Natural killer cell (primary cell): ENCODE results near the gene APC. TPM values are rescaled to one million over a fixed set of nuclear protein-coding genes. Genes with fewer than 3 reads are reported as not detected.

ENCODE experiments used
- ATAC-seq, 3 donors: fragments of 150-1000 bp in 2 of 3; fragments of 200-7000 bp in 1 of 3; cut with Tn5 transposase; 1 replicate in 1 of 3; 2 replicates in 2 of 3; pipeline ENCODE4 v1.10.0; 2021; ENCODE audit warnings: mild to moderate bottlenecking in 2 of 3, moderate library complexity in 2 of 3
- DNase-seq, 2 donors: peaks; one replicate each; pipeline versions ENCODE4 v3.0.0 to v3.0.0-alpha.2; 2013 to 2021; ENCODE audit warnings: mixed read lengths in 1 of 2
- H3K27ac ChIP-seq: one replicate; pipeline ENCODE4 v1.5.1; 2013; ENCODE audit warnings: mild to moderate bottlenecking, low read length
- H3K27me3 ChIP-seq: one replicate; pipeline ENCODE4 v1.6.1; 2013; ENCODE audit warnings: low read length; ENCODE audit not compliant: control insufficient read depth, insufficient read depth
- H3K36me3 ChIP-seq: one replicate; pipeline ENCODE4 v1.6.1; 2013; ENCODE audit warnings: low read length; ENCODE audit not compliant: control insufficient read depth, insufficient read depth
- H3K4me1 ChIP-seq: one replicate; pipeline ENCODE4 v1.6.1; 2013; ENCODE audit warnings: low read length; ENCODE audit not compliant: control insufficient read depth, insufficient read depth
- H3K4me3 ChIP-seq: one replicate; pipeline ENCODE4 v1.5.1; 2013; ENCODE audit warnings: low read length
- H3K9me3 ChIP-seq: one replicate; pipeline ENCODE4 v1.6.1; 2013; ENCODE audit warnings: low read length; ENCODE audit not compliant: control insufficient read depth, insufficient read depth
- H3K27ac Mint-ChIP-seq, 2 donors: one replicate each; pipeline ENCODE4 v1.8.0; 2022; ENCODE audit warnings: mild to moderate bottlenecking in 2 of 2, mixed read lengths in 2 of 2, moderate library complexity in 1 of 2
- H3K27me3 Mint-ChIP-seq, 2 donors: one replicate each; pipeline ENCODE4 v1.8.0; 2022; ENCODE audit warnings: low read depth in 2 of 2, mixed read lengths in 2 of 2
- H3K36me3 Mint-ChIP-seq: one replicate; pipeline ENCODE4 v1.8.0; 2022; ENCODE audit warnings: mixed read lengths
- H3K4me1 Mint-ChIP-seq, 2 donors: one replicate each; pipeline ENCODE4 v1.8.0; 2022; ENCODE audit warnings: mixed read lengths in 2 of 2
- H3K4me3 Mint-ChIP-seq: one replicate; pipeline ENCODE4 v1.8.0; 2022; ENCODE audit warnings: mild to moderate bottlenecking, moderate library complexity, mixed read lengths
- H3K9me3 Mint-ChIP-seq, 2 donors: one replicate each; pipeline ENCODE4 v1.8.0; 2022; ENCODE audit warnings: mixed read lengths in 2 of 2
- WGBS: methylation state at CpG from one replicate; pipeline ENCODE4 v1.1.7; 2013; ENCODE audit warnings: missing lambda C conversion rate; ENCODE audit not compliant: insufficient coverage; 5-methylcytosine and 5-hydroxymethylcytosine counted together
- intact Hi-C: fragments of 100-400 bp; cut with micrococcal nuclease; formaldehyde crosslinking; loops from one replicate; pipeline ENCODE4 v1.14.2; 2022
- total RNA-seq, 4 donors: library from RNA; stranded (reverse); fragments of 120-200 nt in 1 of 4; gene quantifications; one replicate each; pipeline versions ENCODE4 v1.2.3 to v1.2.4, GENCODE V29; 2013 to 2022
- TF ChIP-seq, protein P1 (sequence below): fragments of 200-600 bp; IDR thresholded peaks from one replicate; pipeline ENCODE4 v1.8.0; 2022; ENCODE audit warnings: antibody characterized with exemption

Gene APC
- total RNA-seq, 3 donors from 2014 or later (not counting 1 experiment from before 2014, with no cell fraction given) = 40.1 to 52.3 (median 49.0) TPM

DNA sequence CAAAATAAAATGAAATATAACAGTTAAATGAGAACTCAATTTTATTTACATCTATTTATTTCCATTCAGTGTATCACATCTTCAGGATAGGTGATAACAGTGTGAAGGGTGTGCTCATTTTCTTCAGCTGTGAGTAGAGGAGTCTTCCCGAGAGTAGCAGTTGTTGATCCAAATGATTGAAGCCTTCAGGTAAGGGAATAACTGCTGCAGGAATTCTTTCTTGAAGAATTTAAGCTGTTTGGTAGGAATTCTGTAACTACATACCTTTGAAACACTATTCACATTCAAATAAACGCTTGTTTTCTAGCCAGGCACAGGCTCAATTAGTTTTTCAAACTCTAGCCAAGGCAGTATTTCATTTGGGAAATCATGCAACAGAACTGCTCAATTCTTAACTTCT lies 138.7 kb downstream of the APC start:
- H3K27ac ChIP-seq = no peak overlapping the region
- H3K4me1 Mint-ChIP-seq = peaks cover 19 to 21% of the 10 kb centered on the region in 2 donors
- H3K36me3 Mint-ChIP-seq = peaks cover 5% of the 10 kb centered on the region
- WGBS = 95% methylated on average over 2 of the region's 2 CpGs
- H3K4me1 ChIP-seq = peaks cover 3% of the 10 kb centered on the region
- H3K4me3 ChIP-seq = no peak overlapping the region
- H3K27ac Mint-ChIP-seq = no peak overlapping the region
- no peak overlapping the region for H3K4me3 Mint-ChIP-seq
- H3K9me3 ChIP-seq = no peaks in the 10 kb centered on the region
- no peaks in the 10 kb centered on the region for H3K27me3 ChIP-seq
- no peak for DNase-seq
- H3K27me3 Mint-ChIP-seq = no peaks in the 10 kb centered on the region
- H3K9me3 Mint-ChIP-seq = no peaks in the 10 kb centered on the region
- TF ChIP-seq, protein P1, sequence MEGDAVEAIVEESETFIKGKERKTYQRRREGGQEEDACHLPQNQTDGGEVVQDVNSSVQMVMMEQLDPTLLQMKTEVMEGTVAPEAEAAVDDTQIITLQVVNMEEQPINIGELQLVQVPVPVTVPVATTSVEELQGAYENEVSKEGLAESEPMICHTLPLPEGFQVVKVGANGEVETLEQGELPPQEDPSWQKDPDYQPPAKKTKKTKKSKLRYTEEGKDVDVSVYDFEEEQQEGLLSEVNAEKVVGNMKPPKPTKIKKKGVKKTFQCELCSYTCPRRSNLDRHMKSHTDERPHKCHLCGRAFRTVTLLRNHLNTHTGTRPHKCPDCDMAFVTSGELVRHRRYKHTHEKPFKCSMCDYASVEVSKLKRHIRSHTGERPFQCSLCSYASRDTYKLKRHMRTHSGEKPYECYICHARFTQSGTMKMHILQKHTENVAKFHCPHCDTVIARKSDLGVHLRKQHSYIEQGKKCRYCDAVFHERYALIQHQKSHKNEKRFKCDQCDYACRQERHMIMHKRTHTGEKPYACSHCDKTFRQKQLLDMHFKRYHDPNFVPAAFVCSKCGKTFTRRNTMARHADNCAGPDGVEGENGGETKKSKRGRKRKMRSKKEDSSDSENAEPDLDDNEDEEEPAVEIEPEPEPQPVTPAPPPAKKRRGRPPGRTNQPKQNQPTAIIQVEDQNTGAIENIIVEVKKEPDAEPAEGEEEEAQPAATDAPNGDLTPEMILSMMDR = no peak
- peaks cover 35% of the 10 kb centered on the region for H3K36me3 ChIP-seq
- no peak for ATAC-seq
- intact Hi-C loops = no loop called here

DNA sequence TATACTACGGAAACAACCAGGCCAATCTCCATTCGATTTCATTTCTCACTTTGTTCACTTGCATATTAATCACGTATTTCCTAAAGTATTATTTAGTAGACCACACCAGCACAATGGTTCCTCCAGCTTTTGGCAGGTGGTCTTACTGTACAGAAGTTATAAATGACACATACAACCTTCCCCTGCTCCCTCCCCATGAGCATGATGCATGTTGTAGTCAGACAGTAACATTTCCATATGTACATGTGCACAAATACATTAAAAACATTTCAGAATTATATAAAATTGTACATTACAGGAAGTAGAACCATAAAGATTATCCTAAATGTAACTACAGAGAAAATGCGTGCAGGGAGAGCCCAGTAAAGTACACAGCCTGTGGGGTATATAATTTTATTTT lies 140.4 kb downstream of the APC start:
- TF ChIP-seq, protein P1 = no peak
- no peaks in the 10 kb centered on the region for H3K27me3 Mint-ChIP-seq
- WGBS = 57% methylated on average over 3 of the region's 4 CpGs
- no peaks in the 10 kb centered on the region for H3K9me3 Mint-ChIP-seq
- Histone ChIP-seq H3K9me3 (no peaks in the 10 kb centered on the region), H3K4me1 (peaks cover 3% of the 10 kb centered on the region), H3K4me3 (no peak overlapping the region), H3K36me3 (peaks cover 40% of the 10 kb centered on the region), H3K27me3 (no peaks in the 10 kb centered on the region), H3K27ac (no peak overlapping the region)
- H3K4me1 Mint-ChIP-seq = peaks cover 19 to 24% of the 10 kb centered on the region in 2 donors
- peak overlapping the region; percentile 7 to 63 for H3K27ac Mint-ChIP-seq
- intact Hi-C loops = no loop called here
- ATAC-seq = no peak
- no peak for DNase-seq
- peaks cover 5% of the 10 kb centered on the region for H3K36me3 Mint-ChIP-seq
- H3K4me3 Mint-ChIP-seq = no peak overlapping the region

DNA sequence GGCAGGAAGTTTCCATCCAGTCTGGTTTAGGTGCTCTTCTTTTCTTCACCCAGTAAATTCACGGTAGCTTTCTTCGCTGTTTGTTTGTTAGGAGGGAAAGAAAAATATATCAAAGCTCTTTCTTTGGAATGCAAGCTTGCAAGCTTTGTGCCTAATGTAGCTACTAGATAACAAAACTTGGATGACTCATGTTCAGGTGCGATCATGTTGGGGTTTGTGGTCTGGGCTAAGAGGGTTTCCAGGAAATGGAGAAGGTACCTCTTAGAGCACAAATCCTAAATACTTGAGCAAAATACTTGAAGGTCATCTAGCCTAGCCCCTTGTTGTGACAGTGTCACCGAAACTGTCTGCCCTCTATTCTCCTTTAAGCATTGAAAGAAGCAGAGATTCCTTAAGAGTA lies 141.1 kb downstream of the APC start:
- Histone ChIP-seq H3K36me3 (peaks cover 40% of the 10 kb centered on the region), H3K27ac (no peak overlapping the region), H3K4me3 (no peak overlapping the region), H3K9me3 (no peaks in the 10 kb centered on the region), H3K27me3 (no peaks in the 10 kb centered on the region), H3K4me1 (peaks cover 3% of the 10 kb centered on the region)
- Mint-ChIP-seq H3K4me1 (peaks cover 19 to 24% of the 10 kb centered on the region in 2 donors), H3K36me3 (peaks cover 5% of the 10 kb centered on the region), H3K9me3 (no peaks in the 10 kb centered on the region), H3K27ac (peak overlapping the region; percentile 68 to 72), H3K4me3 (no peak overlapping the region), H3K27me3 (no peaks in the 10 kb centered on the region)
- TF ChIP-seq, protein P1 = no peak
- WGBS = 56% methylated on average over 4 of the region's 4 CpGs
- ATAC-seq (peak in 2 of 3 donors; percentile 32 to 50), DNase-seq (peak in 1 of 2 donors; percentile 67)
- intact Hi-C loops = no loop called here
